Panc1 (cell line): ENCODE data around the gene PPP3CB.

Experiments
- POLR2AphosphoS5 ChIP-seq: IDR thresholded peaks from 2 replicates; pipeline ENCODE4 v1.6.1; 2012; ENCODE audit warnings: mild to moderate bottlenecking, low read depth, low read length, moderate library complexity
- TF ChIP-seq, protein P1 (sequence below): fragments of 450-650 bp; IDR thresholded peaks from 2 replicates; pipeline ENCODE4 v1.5.1; 2017; ENCODE audit warnings: mild to moderate bottlenecking

- TF ChIP-seq, protein P1, sequence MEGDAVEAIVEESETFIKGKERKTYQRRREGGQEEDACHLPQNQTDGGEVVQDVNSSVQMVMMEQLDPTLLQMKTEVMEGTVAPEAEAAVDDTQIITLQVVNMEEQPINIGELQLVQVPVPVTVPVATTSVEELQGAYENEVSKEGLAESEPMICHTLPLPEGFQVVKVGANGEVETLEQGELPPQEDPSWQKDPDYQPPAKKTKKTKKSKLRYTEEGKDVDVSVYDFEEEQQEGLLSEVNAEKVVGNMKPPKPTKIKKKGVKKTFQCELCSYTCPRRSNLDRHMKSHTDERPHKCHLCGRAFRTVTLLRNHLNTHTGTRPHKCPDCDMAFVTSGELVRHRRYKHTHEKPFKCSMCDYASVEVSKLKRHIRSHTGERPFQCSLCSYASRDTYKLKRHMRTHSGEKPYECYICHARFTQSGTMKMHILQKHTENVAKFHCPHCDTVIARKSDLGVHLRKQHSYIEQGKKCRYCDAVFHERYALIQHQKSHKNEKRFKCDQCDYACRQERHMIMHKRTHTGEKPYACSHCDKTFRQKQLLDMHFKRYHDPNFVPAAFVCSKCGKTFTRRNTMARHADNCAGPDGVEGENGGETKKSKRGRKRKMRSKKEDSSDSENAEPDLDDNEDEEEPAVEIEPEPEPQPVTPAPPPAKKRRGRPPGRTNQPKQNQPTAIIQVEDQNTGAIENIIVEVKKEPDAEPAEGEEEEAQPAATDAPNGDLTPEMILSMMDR: no peak
- no peak for TF ChIP-seq POLR2AphosphoS5
Observed at GRCh38 chr10:73399063-73399462, 96.8 kb downstream of the PPP3CB start.
